GM21737 (cell line): ENCODE measurements around the gene BRD3OS.

ENCODE experiments used
- ATAC-seq: cut with Tn5 transposase; IDR thresholded peaks from one replicate; pipeline ENCODE4 v1.9.1; 2021; ENCODE audit warnings: mild to moderate bottlenecking, moderate library complexity; ENCODE audit not compliant: unreplicated experiment

The BRD3OS gene, protein sequence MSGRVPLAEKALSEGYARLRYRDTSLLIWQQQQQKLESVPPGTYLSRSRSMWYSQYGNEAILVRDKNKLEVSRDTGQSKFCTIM

DNA sequence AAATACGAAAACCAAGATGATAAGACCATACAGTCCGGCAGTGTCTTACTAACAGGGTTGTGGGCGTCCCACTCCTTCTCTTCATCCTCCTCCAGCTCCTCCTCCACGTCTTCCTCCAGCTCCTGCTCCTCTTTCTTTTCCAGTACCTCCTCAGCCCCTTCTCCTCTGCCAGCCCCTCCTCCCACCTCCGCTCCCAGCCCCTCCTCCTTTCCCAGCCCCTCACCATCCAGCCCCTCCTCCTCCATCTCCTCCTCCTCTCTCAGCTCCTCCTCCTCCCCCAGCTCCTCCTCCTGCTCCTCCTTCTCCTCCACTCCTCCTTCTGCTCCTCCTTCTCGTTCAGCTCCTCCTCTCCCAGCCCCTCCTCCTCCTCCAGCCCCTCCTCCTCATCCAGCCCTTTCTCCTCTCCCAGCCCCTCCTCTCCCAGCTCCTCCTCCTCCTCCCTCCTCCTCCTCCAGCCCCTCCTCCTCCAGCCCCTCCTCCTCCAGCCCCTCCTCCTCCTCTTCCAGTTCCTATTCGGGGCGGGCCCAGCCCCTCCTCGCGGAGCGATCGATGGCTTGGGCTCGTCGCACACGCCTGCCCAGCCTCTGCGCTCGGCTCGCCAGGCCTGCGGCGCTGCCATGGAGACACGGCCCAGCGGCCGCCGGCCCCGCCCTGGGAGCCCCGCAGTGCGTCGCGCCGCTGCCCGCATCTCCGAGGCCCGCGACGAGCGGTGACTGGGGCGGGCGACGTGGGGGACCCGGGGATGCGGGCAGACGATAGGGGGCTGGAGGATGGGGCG lies at the start of gene BRD3OS:
BRD3OS (plus strand) TSS at position 654 of the 778 bp plus-strand sequence. CDS start 1,267 bp downstream, outside the sequence.
- peak; percentile 87 for ATAC-seq

GRCh38 chr9:133975511-133975910 lies 49.8 kb upstream of the BRD3OS start:
- no peak for ATAC-seq

DNA sequence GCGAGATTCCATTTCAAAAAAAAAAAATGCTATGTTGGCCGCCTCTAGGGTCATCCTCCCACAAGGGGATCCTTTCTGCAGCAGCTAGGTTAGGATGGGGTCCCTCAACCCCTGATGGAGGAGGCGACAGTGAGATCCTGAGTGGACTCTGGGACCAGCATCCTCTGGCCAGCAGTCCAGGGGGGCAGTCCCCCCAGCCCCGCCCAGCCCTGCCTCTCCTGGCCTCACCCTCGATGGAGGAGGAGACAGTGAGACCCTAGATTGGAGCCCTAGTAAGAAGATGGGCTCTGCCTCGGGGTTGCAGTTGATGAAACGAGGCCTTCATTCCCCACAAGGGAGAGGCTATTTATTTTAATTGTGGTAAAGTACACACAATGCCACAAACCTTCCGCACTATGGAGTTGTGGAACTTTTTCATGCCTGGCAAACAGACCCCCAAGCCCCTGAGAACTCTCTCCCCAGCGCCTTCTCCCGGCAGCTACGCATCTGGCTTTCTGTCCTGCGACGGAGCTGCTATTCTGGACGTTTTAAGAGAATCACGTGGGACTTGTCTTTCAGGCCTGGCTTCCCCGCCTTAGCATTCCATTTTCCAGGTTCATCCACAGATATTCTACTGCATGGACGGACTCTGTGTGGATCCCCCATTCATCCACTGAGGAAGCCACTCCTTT lies 49.0 kb upstream of the BRD3OS start:
- ATAC-seq: no peak

- no peak for ATAC-seq
Observed at GRCh38 chr9:133976887-133977286, 48.4 kb upstream of the BRD3OS start.

DNA sequence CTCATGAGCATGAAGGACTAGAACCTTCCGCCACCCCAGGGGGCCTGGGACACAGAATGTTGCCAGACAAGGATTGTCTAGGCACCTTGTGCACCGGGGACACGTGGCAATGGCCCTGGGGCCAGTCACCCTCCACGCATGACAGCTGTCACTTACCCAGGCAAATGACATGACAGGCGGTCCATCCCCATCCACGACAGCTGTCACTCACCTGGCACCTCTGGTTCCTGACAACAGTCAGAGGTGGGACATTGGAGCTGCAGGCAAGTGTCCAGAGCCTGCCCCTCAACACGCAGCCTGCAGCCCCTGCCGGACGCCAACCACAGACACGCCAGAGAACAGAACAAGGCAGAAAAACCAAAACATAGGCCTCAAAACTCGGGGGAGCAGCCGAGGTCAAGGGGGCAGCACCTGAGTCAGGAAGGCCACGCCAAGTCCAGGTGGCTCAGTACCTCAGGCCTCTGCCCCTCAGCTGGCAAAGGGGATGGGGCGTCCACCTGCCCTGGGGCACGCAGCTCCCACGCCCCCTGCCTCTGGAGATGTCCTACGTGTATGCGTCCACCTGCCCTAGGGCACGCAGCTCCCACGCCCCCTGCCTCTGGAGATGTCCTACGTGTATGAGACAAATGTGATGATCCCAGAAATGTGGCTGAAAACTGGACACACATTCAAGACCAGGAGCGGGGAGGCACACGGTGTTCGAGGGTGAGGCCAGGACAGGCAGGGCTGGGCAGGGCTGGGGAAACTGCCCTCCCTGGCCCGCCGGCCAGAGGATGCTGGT lies 47.7 kb upstream of the BRD3OS start:
- ATAC-seq: no peak

- ATAC-seq: no peak
Observed at GRCh38 chr9:133978226-133978898, 46.9 kb upstream of the BRD3OS start.

DNA sequence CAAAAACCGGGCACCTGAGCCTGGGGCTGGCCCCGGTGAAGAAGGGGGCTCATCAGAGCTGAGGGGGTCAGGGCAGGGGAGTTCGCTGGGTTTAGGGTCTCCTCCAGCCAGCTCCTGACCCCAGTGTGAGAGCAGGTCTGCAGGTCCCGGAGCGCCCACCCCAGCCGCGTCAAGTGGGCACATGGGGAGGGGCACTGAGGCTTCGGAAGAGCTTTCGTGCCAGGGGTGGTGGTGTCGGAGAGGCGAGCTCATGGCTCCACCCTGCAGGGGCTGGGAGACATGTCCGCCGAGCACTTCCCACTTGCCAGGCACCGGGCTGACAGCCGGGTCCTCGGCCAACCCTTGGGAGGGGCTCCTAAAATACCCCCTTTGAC lies 46.4 kb upstream of the BRD3OS start:
- no peak for ATAC-seq

GRCh38 chr9:133979273-133979920 lies 45.9 kb upstream of the BRD3OS start:
- ATAC-seq: no peak

DNA sequence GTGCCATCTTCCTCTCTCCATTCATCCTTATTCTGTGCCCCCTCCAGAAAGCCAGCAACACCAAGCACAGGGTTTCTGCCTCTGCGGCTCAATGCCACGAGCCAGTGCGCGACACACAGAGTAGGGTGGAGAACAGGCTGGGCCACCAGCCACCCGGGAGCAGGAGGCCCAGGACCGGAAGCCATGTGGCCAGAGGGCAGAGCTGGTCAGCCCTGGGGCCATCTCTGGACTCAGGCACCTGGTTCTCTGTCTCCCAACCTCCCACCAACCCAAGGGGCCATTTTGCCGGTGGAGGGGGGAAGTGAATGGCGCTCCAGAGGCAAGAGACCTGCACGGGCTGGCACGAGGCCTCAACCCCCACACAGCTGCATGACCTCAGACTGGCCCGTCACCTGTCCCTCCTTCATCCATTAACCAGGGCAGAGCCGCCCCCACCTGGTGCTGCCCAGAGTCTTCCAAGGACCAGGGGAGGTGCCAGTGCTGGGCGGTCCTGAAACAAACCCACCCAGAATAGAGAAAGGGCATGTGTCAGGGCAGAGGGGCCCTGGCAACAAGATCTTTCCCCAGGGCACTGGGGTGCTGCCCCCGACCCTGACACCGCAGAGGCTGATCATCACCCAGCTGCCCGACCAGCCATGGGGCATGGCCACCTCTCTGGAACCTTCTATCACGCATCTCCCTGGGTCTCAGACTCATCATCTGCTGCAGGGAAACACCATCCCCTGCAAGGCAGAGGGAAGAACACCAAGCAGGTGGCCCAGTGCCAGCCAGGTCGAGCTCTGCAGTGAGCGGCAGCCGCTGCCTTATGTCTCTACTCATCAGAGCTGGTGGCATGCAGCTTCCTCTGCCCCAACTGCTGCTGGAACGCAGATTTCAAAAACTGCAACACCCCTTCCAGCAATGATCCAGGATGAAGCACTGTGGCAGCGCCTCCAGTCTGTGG lies 45.1 kb upstream of the BRD3OS start:
- no peak for ATAC-seq

DNA sequence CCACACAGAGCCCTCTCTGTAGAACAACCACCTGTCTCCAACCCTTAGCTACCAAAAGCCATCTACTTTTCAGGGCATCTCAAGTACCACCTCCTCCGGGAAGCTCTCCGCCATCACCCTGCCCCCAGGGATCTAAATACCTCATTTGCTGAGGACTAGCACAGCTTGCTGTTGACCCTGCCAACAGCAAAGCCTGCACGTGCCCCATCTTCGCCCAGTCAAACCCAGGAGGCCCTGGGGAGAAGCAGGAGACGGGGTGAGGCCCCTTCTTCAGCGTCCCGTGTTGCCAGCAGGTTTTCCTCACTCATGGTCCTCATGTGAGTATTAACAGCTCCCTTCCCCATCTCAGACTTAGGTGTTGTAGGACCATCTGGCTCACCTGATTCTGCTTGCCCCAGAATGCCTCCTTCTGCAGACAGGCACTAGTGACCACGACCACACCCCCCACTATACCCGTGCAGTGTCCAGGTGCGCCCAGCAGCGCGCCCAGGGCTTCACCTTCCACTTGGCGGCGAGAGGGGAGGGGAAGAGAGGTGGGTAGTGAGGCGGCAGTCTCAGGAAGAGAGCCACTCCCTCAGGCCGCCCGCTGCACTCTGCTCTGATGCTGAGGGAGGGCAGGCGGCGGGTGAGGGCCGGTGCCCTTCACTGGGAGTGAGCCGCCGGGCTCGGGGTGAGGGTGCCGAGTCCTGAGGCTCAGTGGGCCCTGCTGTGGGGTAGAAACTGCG lies 44.3 kb upstream of the BRD3OS start:
- no peak for ATAC-seq

- ATAC-seq: no peak
Observed at GRCh38 chr9:133981589-133981957, 43.7 kb upstream of the BRD3OS start.

GRCh38 chr9:133981958-133982681 lies 43.2 kb upstream of the BRD3OS start:
- ATAC-seq: no peak

DNA sequence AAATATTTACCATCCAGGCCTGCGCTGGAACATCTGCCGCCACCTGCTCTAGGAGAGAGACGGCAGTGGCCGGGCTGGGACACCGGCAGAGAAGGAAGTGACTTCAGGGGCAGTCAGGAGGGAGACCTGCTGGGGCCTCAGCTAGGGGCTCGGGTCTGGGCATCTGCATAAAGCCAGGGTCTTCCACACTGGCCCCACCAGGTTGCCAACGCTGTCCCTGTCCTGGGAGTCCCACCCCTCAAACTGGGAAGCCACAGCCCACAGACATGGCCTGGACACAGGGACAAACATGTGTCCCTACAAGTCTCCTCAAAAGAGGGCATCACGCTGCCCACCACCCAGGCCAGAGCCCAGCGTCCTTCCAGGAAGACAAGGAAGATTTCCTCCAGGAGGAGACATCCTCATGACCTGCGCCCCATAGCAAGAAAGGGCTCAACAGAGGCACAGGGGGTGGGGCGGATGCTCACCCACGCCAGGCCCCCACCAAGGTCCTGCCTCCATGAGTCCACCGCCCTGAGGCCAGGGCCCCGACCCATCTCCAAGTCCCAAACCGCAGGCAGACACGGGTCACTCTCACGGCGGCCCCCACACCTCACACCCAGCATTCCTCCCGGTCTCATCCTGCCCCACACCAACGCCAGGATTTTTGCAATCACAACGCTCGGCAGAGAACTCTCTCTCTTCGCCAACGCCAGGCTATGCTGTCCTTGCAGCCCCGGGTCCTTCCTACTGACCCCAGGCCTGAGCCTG lies 42.1 kb upstream of the BRD3OS start:
- no peak for ATAC-seq

GRCh38 chr9:133986061-133986460 lies 39.2 kb upstream of the BRD3OS start:
- ATAC-seq: no peak

DNA sequence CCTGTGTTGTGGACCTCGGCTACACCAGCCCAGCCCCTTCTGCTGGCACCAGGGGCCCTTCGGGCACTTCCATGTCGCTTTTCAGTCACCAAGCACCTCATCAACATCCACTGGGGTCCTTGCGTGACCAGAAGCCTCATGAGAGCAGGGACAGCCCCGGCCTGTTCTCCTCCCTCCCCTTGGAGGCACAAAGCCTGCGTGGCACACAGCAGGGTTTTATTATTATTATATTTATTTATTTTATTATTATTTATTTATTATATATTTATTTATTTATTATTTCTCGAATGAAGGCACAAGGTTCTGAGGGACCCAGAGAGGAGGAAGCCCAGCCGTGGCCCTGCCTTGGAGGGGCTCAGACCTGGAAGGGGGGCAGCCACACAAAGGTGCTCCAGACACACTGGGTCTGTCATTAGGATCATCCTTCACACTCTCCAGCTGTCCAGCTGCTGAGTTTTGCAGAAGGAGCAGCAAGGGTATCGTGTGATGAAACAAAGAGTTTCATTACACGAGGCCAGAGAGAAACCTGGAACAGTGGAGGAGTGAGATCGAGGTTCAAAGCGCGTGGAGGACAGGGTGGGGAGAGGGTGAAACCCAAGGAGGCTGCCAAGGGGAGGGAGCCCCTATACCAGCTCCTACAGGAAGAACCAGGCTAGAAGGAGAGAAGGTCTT lies 38.4 kb upstream of the BRD3OS start:
- no peak for ATAC-seq

DNA sequence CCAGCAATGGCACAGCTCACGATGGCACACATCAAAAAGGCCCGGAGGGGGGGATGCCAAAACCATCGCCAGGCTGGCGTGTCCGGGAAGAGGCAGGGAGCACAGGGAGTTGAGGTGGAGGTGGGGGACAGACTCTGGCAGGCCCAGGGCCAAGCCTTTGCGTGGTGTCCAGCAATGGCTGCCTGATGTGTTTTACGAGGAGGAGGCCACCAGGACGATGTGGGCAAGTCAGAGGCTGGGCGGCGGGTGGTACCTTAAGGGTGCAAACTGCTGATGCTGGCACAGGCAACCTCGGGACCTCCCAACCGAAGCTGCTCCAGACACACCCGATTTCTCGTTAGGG lies 37.9 kb upstream of the BRD3OS start:
- no peak for ATAC-seq
